Type B pancreatic cell (in vitro differentiated cells): ENCODE results near the gene PRRX1. TPM values are rescaled to one million over a fixed set of nuclear protein-coding genes. Genes with fewer than 3 reads are reported as not detected.

Source experiments
- DNase-seq: peaks from one replicate; pipeline ENCODE4 v3.0.0; 2021; ENCODE audit warnings: mixed read lengths; ENCODE audit not compliant: unreplicated experiment; ENCODE audit errors: extremely low spot score
- H3K27ac Mint-ChIP-seq: 2 replicates; pipeline ENCODE4 v1.8.0; 2021; ENCODE audit warnings: mild to moderate bottlenecking, mixed read lengths
- H3K27me3 Mint-ChIP-seq: 2 replicates; pipeline ENCODE4 v1.8.0; 2021; ENCODE audit warnings: mixed read lengths
- H3K36me3 Mint-ChIP-seq: 2 replicates; pipeline ENCODE4 v1.8.0; 2021; ENCODE audit warnings: mixed read lengths
- H3K4me1 Mint-ChIP-seq: one replicate; pipeline ENCODE4 v1.8.0; 2021; ENCODE audit warnings: mixed read lengths; ENCODE audit not compliant: unreplicated experiment
- H3K4me3 Mint-ChIP-seq: 2 replicates; pipeline ENCODE4 v1.8.0; 2021; ENCODE audit warnings: mild to moderate bottlenecking, mixed read lengths
- H3K9me3 Mint-ChIP-seq: 2 replicates; pipeline ENCODE4 v1.8.0; 2021; ENCODE audit warnings: mixed read lengths
- CTCF ChIP-seq: fragments of 200-600 bp; sonication (generic); conservative IDR thresholded peaks from 2 replicates; pipeline ENCODE4 v1.5.0; 2021; ENCODE audit warnings: antibody characterized with exemption, mild to moderate bottlenecking
- long read RNA-seq: library from polyadenylated mRNA; unstranded; transcript quantifications from one replicate; pipeline ENCODE4 v2.0.0, GENCODE V29; 2020
- total RNA-seq: library from RNA; stranded (reverse); gene quantifications from 2 replicates; pipeline ENCODE4 v1.2.1, GENCODE V29; 2021; ENCODE audit warnings: low replicate concordance

Gene PRRX1
- total RNA-seq = 1.7 and 142 TPM in 2 replicates
- long read RNA-seq = 0 reads

DNA sequence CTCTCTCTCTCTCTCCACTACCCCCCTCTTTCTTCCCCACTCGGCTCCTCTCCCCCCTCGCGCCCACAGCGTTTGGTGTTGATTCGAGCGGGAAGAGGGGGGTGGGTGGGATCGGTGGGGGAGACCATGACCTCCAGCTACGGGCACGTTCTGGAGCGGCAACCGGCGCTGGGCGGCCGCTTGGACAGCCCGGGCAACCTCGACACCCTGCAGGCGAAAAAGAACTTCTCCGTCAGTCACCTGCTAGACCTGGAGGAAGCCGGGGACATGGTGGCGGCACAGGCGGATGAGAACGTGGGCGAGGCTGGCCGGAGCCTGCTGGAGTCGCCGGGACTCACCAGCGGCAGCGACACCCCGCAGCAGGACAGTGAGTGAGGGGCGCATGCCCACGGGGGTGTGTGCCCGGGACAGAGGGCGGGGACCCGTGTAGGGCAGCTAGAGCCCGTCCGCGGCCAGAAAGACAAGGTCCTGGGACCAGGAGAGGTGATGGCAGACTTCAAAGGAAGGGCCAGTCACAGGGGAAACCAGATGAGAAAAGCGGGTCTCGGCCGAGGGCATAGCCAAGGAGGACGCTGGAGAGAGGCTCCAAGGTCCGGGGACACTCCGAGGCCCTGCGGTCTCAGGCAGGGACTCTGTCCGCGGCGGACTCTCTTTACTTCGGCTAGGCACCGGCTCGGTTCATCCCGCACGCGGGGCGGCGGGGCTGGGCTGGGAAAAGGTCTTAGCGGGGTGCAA is at the start of gene PRRX1:
Gene PRRX1, plus strand, starts transcription at position 39 of the 735 bp plus-strand sequence. Its CDS starts 88 bp downstream, at position 127.
- no peak for DNase-seq
- H3K27ac Mint-ChIP-seq = peak within 1 kb of the TSS; percentile 80
- TF ChIP-seq CTCF = peak; percentile 19
- H3K27me3 Mint-ChIP-seq = peaks cover 98% of the 10 kb centered on the region
- H3K9me3 Mint-ChIP-seq = no peaks in the 10 kb centered on the region
- H3K4me3 Mint-ChIP-seq = peak within 1 kb of the TSS; percentile 90
- H3K36me3 Mint-ChIP-seq = peaks cover 33% of the 10 kb centered on the region
- peaks cover 34% of the 10 kb centered on the region for H3K4me1 Mint-ChIP-seq

GRCh38 chr1:170617591-170618330 is 46.2 kb upstream of the PRRX1 start:
- Mint-ChIP-seq H3K27ac (no peak overlapping the region), H3K36me3 (peaks cover 5% of the 10 kb centered on the region), H3K4me1 (peaks cover 15% of the 10 kb centered on the region), H3K9me3 (peaks cover 6% of the 10 kb centered on the region), H3K4me3 (no peak overlapping the region), H3K27me3 (peaks cover 5% of the 10 kb centered on the region)
- DNase-seq = no peak
- TF ChIP-seq CTCF = no peak

- Mint-ChIP-seq H3K36me3 (no peaks in the 10 kb centered on the region), H3K4me3 (no peak overlapping the region), H3K9me3 (no peaks in the 10 kb centered on the region), H3K27me3 (no peaks in the 10 kb centered on the region), H3K4me1 (peaks cover 15% of the 10 kb centered on the region), H3K27ac (no peak overlapping the region)
- no peak for TF ChIP-seq CTCF
- no peak for DNase-seq
Observed at GRCh38 chr1:170618421-170618820, 45.5 kb upstream of the PRRX1 start.

DNA sequence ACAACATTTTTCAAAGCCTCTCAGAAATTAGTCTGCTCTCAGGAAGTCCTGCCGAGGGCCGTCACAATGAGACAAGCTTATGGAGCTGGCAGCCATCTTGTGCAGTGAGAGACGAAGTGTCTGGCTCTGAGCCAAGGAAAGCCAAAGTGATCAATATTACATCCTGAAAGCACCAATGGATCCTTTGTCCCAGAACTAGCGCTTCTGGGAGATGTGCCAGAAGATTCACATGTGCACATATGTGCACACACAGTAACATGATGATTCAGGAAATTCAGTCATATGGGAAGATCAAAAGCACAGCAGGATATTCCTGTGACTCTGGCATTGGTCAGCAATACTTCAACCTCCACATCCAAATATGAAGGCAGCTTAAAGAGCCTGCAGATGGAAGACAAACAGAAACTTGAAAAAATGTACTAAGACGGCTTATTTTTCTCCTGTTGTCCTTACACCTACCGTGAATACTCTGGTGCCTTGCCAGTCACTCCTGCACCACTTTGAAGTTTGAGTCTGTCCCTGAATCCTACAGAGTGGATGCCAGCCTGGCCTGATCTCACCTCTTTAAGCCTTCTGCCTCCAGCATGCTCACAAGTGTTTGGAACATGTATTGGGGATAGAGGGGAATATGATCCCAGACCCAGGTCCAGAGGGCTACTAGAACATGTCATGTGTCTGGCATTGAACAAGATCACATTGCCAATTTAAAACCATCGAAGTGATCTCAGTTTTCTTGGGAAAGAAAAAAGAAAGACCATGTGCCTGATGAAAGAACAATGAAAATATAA is 44.5 kb upstream of the PRRX1 start:
- Mint-ChIP-seq H3K27ac (no peak overlapping the region), H3K4me1 (peaks cover 15% of the 10 kb centered on the region), H3K9me3 (no peaks in the 10 kb centered on the region), H3K27me3 (no peaks in the 10 kb centered on the region), H3K4me3 (peak overlapping the region; percentile 13), H3K36me3 (no peaks in the 10 kb centered on the region)
- DNase-seq = no peak
- TF ChIP-seq CTCF = no peak

DNA sequence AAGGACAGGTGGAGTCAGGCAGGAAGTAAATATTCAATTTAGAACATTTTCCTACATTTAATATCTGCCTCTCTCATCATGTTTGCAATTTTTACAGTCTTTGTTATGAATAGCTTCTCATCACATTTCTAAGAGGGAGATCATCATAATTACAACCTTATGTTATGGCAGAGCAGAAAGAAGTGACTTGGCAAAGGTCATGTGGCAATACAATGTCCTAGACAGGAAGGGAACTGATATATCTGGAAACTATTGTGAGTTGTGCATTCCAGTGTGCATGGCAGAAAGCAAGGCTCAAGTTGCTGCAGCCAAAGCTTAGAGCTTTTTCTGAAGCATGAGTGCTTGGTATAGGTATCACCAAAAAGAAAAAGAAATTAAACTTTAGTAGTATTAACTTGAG is 43.8 kb upstream of the PRRX1 start:
- no peaks in the 10 kb centered on the region for H3K27me3 Mint-ChIP-seq
- no peak overlapping the region for H3K4me3 Mint-ChIP-seq
- H3K27ac Mint-ChIP-seq = no peak overlapping the region
- no peaks in the 10 kb centered on the region for H3K9me3 Mint-ChIP-seq
- TF ChIP-seq CTCF = no peak
- H3K36me3 Mint-ChIP-seq = no peaks in the 10 kb centered on the region
- DNase-seq = no peak
- peaks cover 15% of the 10 kb centered on the region for H3K4me1 Mint-ChIP-seq
